ENCODE results near the gene PXMP4.

DNA sequence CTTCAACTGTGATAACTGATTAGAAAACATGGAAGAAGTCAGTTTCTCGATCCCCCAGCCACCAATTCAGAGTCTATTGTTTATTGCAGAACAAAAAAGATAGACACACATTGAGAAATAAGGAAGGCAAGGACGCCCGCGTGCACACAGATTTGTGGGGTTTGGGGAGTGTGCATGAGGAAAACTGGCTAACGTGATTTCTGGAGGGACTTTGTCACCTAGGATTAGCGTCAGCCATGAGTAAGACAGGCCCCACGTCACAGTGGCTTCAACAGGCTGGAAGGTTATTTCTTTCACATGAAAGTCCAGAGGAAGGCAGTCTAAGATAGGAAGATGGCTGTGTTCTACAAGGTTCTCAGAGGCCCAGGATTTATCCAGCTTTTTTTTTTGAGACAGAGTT, 19.4 kb upstream of the PXMP4 start:
- TF ChIP-seq, protein P1, sequence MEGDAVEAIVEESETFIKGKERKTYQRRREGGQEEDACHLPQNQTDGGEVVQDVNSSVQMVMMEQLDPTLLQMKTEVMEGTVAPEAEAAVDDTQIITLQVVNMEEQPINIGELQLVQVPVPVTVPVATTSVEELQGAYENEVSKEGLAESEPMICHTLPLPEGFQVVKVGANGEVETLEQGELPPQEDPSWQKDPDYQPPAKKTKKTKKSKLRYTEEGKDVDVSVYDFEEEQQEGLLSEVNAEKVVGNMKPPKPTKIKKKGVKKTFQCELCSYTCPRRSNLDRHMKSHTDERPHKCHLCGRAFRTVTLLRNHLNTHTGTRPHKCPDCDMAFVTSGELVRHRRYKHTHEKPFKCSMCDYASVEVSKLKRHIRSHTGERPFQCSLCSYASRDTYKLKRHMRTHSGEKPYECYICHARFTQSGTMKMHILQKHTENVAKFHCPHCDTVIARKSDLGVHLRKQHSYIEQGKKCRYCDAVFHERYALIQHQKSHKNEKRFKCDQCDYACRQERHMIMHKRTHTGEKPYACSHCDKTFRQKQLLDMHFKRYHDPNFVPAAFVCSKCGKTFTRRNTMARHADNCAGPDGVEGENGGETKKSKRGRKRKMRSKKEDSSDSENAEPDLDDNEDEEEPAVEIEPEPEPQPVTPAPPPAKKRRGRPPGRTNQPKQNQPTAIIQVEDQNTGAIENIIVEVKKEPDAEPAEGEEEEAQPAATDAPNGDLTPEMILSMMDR (conservative IDR thresholded peaks at IDR 0.05): no peak
- no peak for TF ChIP-seq EZH2 (IDR thresholded peaks at IDR 0.05; ENCODE audit: low read depth)

Measured in PC-9 (cell line).